SH-SY5Y (cell line): ENCODE measurements around the gene RABEP2.

Experiments used
- GATA2 ChIP-seq: IDR thresholded peaks from 2 replicates; pipeline ENCODE4 v1.6.1; 2011; ENCODE audit warnings: mild to moderate bottlenecking, low read depth, low read length
- GATA3 ChIP-seq: IDR thresholded peaks from 2 replicates; pipeline ENCODE4 v1.6.1; 2011; ENCODE audit warnings: low read depth, mild to moderate bottlenecking, low read length, moderate library complexity

DNA sequence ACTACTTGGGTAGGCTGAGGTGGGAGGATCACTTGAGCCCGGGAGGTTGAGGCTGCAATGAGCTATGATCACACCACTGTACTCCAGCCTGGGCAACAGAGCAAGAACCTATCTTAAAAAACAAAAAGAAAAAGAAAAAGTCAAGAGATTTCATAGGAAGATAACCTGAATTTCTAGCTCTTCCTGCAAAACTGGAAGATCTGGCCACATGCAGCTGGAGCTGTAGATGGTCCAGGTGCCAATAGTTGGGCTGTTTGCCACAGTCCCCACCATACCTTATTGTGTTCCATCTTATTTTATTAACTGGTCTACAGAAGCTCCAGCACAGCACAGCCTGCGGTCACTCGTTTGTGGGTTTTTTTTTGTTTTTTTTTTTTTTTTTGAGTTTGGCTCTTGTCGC, 31.7 kb downstream of the RABEP2 start:
- TF ChIP-seq GATA3: no peak
- no peak for TF ChIP-seq GATA2
